ENCODE results near the gene FAXDC2.

Gene FAXDC2

GRCh38 chr5:154788212-154788611 is 62.2 kb downstream of the FAXDC2 start:
- Mint-ChIP-seq H3K36me3 (ENCODE audit: low read depth) (peaks cover 16% of the 10 kb centered on the region), H3K9me3 (no peaks in the 10 kb centered on the region), H3K4me1 (ENCODE audit: low read depth) (peaks cover 35% of the 10 kb centered on the region), H3K27ac (peak overlapping the region; percentile 22), H3K27me3 (ENCODE audit: low read depth) (no peaks in the 10 kb centered on the region), H3K4me3 (no peak overlapping the region)
- no peak for DNase-seq (ENCODE audit: low spot score)

GRCh38 chr5:154786414-154786813 is 64.0 kb downstream of the FAXDC2 start:
- no peaks in the 10 kb centered on the region for H3K27me3 Mint-ChIP-seq (ENCODE audit: low read depth)
- H3K9me3 Mint-ChIP-seq: no peaks in the 10 kb centered on the region
- H3K4me3 Mint-ChIP-seq: no peak overlapping the region
- no peak overlapping the region for H3K27ac Mint-ChIP-seq
- no peak for DNase-seq (ENCODE audit: low spot score)
- H3K4me1 Mint-ChIP-seq (ENCODE audit: low read depth): peaks cover 36% of the 10 kb centered on the region
- H3K36me3 Mint-ChIP-seq (ENCODE audit: low read depth): peaks cover 5% of the 10 kb centered on the region

- no peak overlapping the region for H3K4me3 Mint-ChIP-seq
- H3K36me3 Mint-ChIP-seq (ENCODE audit: low read depth): no peaks in the 10 kb centered on the region
- no peak for DNase-seq (ENCODE audit: low spot score)
- H3K27me3 Mint-ChIP-seq (ENCODE audit: low read depth): no peaks in the 10 kb centered on the region
- peak overlapping the region; percentile 72 for H3K27ac Mint-ChIP-seq
- peaks cover 42% of the 10 kb centered on the region for H3K4me1 Mint-ChIP-seq (ENCODE audit: low read depth)
- no peaks in the 10 kb centered on the region for H3K9me3 Mint-ChIP-seq
Observed at GRCh38 chr5:154784856-154785255, 65.5 kb downstream of the FAXDC2 start.

GRCh38 chr5:154783774-154784460 is 66.5 kb downstream of the FAXDC2 start:
- no peak for DNase-seq (ENCODE audit: low spot score)
- Mint-ChIP-seq H3K4me1 (ENCODE audit: low read depth) (peaks cover 47% of the 10 kb centered on the region), H3K9me3 (no peaks in the 10 kb centered on the region), H3K27ac (no peak overlapping the region), H3K36me3 (ENCODE audit: low read depth) (no peaks in the 10 kb centered on the region), H3K4me3 (no peak overlapping the region), H3K27me3 (ENCODE audit: low read depth) (no peaks in the 10 kb centered on the region)

GRCh38 chr5:154782812-154783592 is 67.4 kb downstream of the FAXDC2 start:
- H3K27me3 Mint-ChIP-seq (ENCODE audit: low read depth): no peaks in the 10 kb centered on the region
- H3K4me1 Mint-ChIP-seq (ENCODE audit: low read depth): peaks cover 42% of the 10 kb centered on the region
- H3K27ac Mint-ChIP-seq: no peak overlapping the region
- H3K36me3 Mint-ChIP-seq (ENCODE audit: low read depth): no peaks in the 10 kb centered on the region
- no peak overlapping the region for H3K4me3 Mint-ChIP-seq
- no peaks in the 10 kb centered on the region for H3K9me3 Mint-ChIP-seq
- no peak for DNase-seq (ENCODE audit: low spot score)

GRCh38 chr5:154782326-154782725 is 68.1 kb downstream of the FAXDC2 start:
- no peak for DNase-seq (ENCODE audit: low spot score)
- no peak overlapping the region for H3K4me3 Mint-ChIP-seq
- H3K9me3 Mint-ChIP-seq: no peaks in the 10 kb centered on the region
- H3K4me1 Mint-ChIP-seq (ENCODE audit: low read depth): peaks cover 36% of the 10 kb centered on the region
- no peaks in the 10 kb centered on the region for H3K27me3 Mint-ChIP-seq (ENCODE audit: low read depth)
- H3K36me3 Mint-ChIP-seq (ENCODE audit: low read depth): no peaks in the 10 kb centered on the region
- H3K27ac Mint-ChIP-seq: peak overlapping the region; percentile 20

- Mint-ChIP-seq H3K9me3 (no peaks in the 10 kb centered on the region), H3K27me3 (ENCODE audit: low read depth) (no peaks in the 10 kb centered on the region), H3K36me3 (ENCODE audit: low read depth) (no peaks in the 10 kb centered on the region), H3K27ac (no peak overlapping the region), H3K4me3 (no peak overlapping the region), H3K4me1 (ENCODE audit: low read depth) (peaks cover 28% of the 10 kb centered on the region)
- DNase-seq (ENCODE audit: low spot score): no peak
Observed at GRCh38 chr5:154780128-154780527, 70.3 kb downstream of the FAXDC2 start.

- Mint-ChIP-seq H3K27ac (no peak overlapping the region), H3K36me3 (ENCODE audit: low read depth) (no peaks in the 10 kb centered on the region), H3K4me1 (ENCODE audit: low read depth) (peaks cover 21% of the 10 kb centered on the region), H3K4me3 (no peak overlapping the region), H3K27me3 (ENCODE audit: low read depth) (no peaks in the 10 kb centered on the region), H3K9me3 (no peaks in the 10 kb centered on the region)
- no peak for DNase-seq (ENCODE audit: low spot score)
Observed at GRCh38 chr5:154779105-154779504, 71.3 kb downstream of the FAXDC2 start.

GRCh38 chr5:154778534-154778933 is 71.9 kb downstream of the FAXDC2 start:
- no peaks in the 10 kb centered on the region for H3K36me3 Mint-ChIP-seq (ENCODE audit: low read depth)
- H3K4me1 Mint-ChIP-seq (ENCODE audit: low read depth): peaks cover 22% of the 10 kb centered on the region
- no peaks in the 10 kb centered on the region for H3K9me3 Mint-ChIP-seq
- H3K27me3 Mint-ChIP-seq (ENCODE audit: low read depth): no peaks in the 10 kb centered on the region
- H3K4me3 Mint-ChIP-seq: no peak overlapping the region
- DNase-seq (ENCODE audit: low spot score): no peak
- no peak overlapping the region for H3K27ac Mint-ChIP-seq

- Mint-ChIP-seq H3K4me1 (ENCODE audit: low read depth) (peaks cover 22% of the 10 kb centered on the region), H3K36me3 (ENCODE audit: low read depth) (no peaks in the 10 kb centered on the region), H3K27ac (no peak overlapping the region), H3K27me3 (ENCODE audit: low read depth) (no peaks in the 10 kb centered on the region), H3K9me3 (no peaks in the 10 kb centered on the region), H3K4me3 (no peak overlapping the region)
- DNase-seq (ENCODE audit: low spot score): no peak
Observed at GRCh38 chr5:154776167-154776566, 74.2 kb downstream of the FAXDC2 start.

GRCh38 chr5:154773326-154773725 is 77.1 kb downstream of the FAXDC2 start:
- Mint-ChIP-seq H3K9me3 (no peaks in the 10 kb centered on the region), H3K4me1 (ENCODE audit: low read depth) (peaks cover 23% of the 10 kb centered on the region), H3K27me3 (ENCODE audit: low read depth) (no peaks in the 10 kb centered on the region), H3K36me3 (ENCODE audit: low read depth) (no peaks in the 10 kb centered on the region), H3K27ac (no peak overlapping the region), H3K4me3 (no peak overlapping the region)
- no peak for DNase-seq (ENCODE audit: low spot score)

GRCh38 chr5:154771383-154771901 is 79.0 kb downstream of the FAXDC2 start:
- H3K36me3 Mint-ChIP-seq (ENCODE audit: low read depth): no peaks in the 10 kb centered on the region
- no peak overlapping the region for H3K27ac Mint-ChIP-seq
- no peaks in the 10 kb centered on the region for H3K27me3 Mint-ChIP-seq (ENCODE audit: low read depth)
- no peak overlapping the region for H3K4me3 Mint-ChIP-seq
- no peaks in the 10 kb centered on the region for H3K9me3 Mint-ChIP-seq
- peaks cover 35% of the 10 kb centered on the region for H3K4me1 Mint-ChIP-seq (ENCODE audit: low read depth)
- no peak for DNase-seq (ENCODE audit: low spot score)

- DNase-seq (ENCODE audit: low spot score): no peak
- Mint-ChIP-seq H3K4me1 (ENCODE audit: low read depth) (peaks cover 43% of the 10 kb centered on the region), H3K4me3 (peak overlapping the region; percentile 5), H3K27me3 (ENCODE audit: low read depth) (no peaks in the 10 kb centered on the region), H3K27ac (peak overlapping the region; percentile 63), H3K36me3 (ENCODE audit: low read depth) (no peaks in the 10 kb centered on the region), H3K9me3 (no peaks in the 10 kb centered on the region)
Observed at GRCh38 chr5:154770111-154770510, 80.3 kb downstream of the FAXDC2 start.

All from T-helper 2 cell treated with Interferon-gamma antibody and Interleukin-4, amounts not matched to agents 5 μg/mL and 100 μg/mL, for 36 hours (primary cell).